Heart left ventricle (tissue), 13 donors: ENCODE results near the gene ANKLE2.

Experiments used
- POLR2A ChIP-seq, 2 donors: fragments of 450-650 bp; IDR thresholded peaks; one replicate each; pipeline ENCODE4 v1.6.1; 2017; ENCODE audit warnings: antibody characterized with exemption in 2 of 2, mild to moderate bottlenecking in 2 of 2, moderate library complexity in 2 of 2
- TF ChIP-seq, protein P1 (sequence below), 12 donors: fragments of 200-600 bp; sonication (generic) in 4 of 12; IDR thresholded peaks; one replicate each; pipeline versions ENCODE4 v1.5.0 to v1.8.0; 2018 to 2022; ENCODE audit warnings: antibody characterized with exemption in 12 of 12, mild to moderate bottlenecking in 5 of 12
- donor health status: ischemic (EF 13 %, LVEDD 7.1; RV severe dilation, severe dysfunction).
- donor health status: DM: no; HTN: yes; CAD: no.
- donor health status: DM: no; HTN: no; CAD: no.
- donor health status: ischemic (EF 25% LVEDD 6.9; RV normal size, moderate dysfunction).
- donor health status: ischemic (EF 25% LVEDD 5.7; RV mildly dilated, moderate dysfunction).
- donor health status: ischemic (EF 35%, LVEDD 5.7; RV mildly dilated, moderate dysfunction).
- donor health status: nonischemic (EF 11% LVEDD 7.7; RV severe dilation, severe dysfunction).
- donor health status: DM: yes; HTN: yes; CAD: no.
- donor health status: PGD.
- donor health status: ischemic (EF 29% LVEDD 5.4; RV normal size, mild dysfunction).
- donor health status: nonischemic (EF 23%, LVEDD 6.1; RV moderate dilation, normal function).

GRCh38 chr12:132787877-132788276 is 26.2 kb upstream of the ANKLE2 start:
- TF ChIP-seq, protein P1, sequence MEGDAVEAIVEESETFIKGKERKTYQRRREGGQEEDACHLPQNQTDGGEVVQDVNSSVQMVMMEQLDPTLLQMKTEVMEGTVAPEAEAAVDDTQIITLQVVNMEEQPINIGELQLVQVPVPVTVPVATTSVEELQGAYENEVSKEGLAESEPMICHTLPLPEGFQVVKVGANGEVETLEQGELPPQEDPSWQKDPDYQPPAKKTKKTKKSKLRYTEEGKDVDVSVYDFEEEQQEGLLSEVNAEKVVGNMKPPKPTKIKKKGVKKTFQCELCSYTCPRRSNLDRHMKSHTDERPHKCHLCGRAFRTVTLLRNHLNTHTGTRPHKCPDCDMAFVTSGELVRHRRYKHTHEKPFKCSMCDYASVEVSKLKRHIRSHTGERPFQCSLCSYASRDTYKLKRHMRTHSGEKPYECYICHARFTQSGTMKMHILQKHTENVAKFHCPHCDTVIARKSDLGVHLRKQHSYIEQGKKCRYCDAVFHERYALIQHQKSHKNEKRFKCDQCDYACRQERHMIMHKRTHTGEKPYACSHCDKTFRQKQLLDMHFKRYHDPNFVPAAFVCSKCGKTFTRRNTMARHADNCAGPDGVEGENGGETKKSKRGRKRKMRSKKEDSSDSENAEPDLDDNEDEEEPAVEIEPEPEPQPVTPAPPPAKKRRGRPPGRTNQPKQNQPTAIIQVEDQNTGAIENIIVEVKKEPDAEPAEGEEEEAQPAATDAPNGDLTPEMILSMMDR (IDR thresholded peaks at IDR 0.05), result no peak
- TF ChIP-seq POLR2A (IDR thresholded peaks at IDR 0.05), result no peak
